Activated T-cell treated with anti-CD3 and anti-CD28 coated beads, Interleukin-2, amount 50 U/mL, for 72 hours (primary cell): ENCODE measurements around the gene NOL4. TPM values are rescaled to one million over a fixed set of nuclear protein-coding genes. Genes with fewer than 3 reads are reported as not detected.

Experiments
- ATAC-seq, 2 donors: fragments of 150-1000 bp; cut with Tn5 transposase; replicated peaks in 1 of 2; 2 replicates each; pipeline ENCODE4 v1.10.0; 2021; ENCODE audit warnings: moderate library complexity in 2 of 2, mild to moderate bottlenecking in 1 of 2
- DNase-seq, 2 donors: peaks; one replicate each; pipeline ENCODE4 v3.0.0; 2021 to 2022; ENCODE audit warnings: mixed read lengths in 1 of 2
- H3K27ac Mint-ChIP-seq: one replicate; pipeline ENCODE4 v1.8.0; 2022; ENCODE audit warnings: mild to moderate bottlenecking, moderate library complexity, mixed read lengths
- H3K27me3 Mint-ChIP-seq: one replicate; pipeline ENCODE4 v1.8.0; 2022; ENCODE audit warnings: low read depth, mixed read lengths
- H3K36me3 Mint-ChIP-seq, 2 donors: one replicate each; pipeline ENCODE4 v1.8.0; 2022; ENCODE audit warnings: mixed read lengths in 2 of 2, mild to moderate bottlenecking in 1 of 2; ENCODE audit not compliant: insufficient read depth in 2 of 2
- H3K4me1 Mint-ChIP-seq: one replicate; pipeline ENCODE4 v1.8.0; 2022; ENCODE audit warnings: low read depth, mixed read lengths
- H3K4me3 Mint-ChIP-seq, 2 donors: one replicate each; pipeline ENCODE4 v1.8.0; 2022; ENCODE audit warnings: mild to moderate bottlenecking in 2 of 2, mixed read lengths in 2 of 2, moderate library complexity in 2 of 2
- H3K9me3 Mint-ChIP-seq, 2 donors: one replicate each; pipeline ENCODE4 v1.8.0; 2022; ENCODE audit warnings: mixed read lengths in 2 of 2
- total RNA-seq, 2 donors: library from RNA; stranded (reverse); gene quantifications; one replicate each; pipeline ENCODE4 v1.2.3, GENCODE V29; 2022

The NOL4 gene
- total RNA-seq, 2 donors from 2014 or later, result not detected

DNA sequence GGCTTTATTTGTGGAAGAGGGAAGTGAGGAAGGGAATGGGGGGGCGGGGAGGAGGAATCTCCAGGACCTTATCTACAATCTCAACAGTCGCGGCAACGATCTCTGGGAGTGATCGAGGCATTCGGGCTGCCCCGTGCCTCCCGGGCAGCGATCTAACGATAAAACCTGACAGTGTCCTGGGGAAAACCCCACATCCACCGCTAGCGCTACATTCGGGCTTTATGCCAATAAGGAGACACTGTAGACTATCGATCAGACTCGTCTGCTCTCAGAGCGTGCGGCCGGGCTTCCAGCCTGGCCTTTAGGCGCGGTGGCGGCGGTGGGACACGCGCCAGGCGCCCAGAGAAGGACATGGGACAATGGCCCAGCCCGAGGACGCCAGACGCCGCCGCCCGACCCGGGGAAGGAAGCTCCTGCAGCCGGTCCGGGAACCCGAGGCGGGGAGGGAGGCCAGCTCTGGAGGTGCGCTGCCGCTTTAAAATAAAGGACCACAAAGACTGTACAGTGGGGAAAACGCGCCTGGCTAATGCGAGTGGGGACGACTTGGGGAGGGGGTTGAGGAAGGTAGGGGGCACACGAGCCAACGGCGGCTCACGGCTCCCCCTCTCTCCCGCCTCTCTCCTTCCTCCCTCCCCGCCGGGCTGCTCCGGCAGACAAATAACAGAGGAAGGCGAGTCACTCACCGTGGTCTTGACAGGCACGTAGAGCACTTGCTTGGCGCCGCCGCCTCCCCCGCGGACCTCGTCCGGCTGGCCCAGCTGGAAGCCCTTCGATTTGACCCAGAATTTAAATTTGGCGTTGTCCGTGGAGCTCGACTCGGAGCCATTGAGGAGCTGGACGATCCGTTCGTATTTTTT is 2.2 kb downstream of the NOL4 start:
- peak overlapping the region in 1 of 2 donors; percentile 31 for H3K4me3 Mint-ChIP-seq

DNA sequence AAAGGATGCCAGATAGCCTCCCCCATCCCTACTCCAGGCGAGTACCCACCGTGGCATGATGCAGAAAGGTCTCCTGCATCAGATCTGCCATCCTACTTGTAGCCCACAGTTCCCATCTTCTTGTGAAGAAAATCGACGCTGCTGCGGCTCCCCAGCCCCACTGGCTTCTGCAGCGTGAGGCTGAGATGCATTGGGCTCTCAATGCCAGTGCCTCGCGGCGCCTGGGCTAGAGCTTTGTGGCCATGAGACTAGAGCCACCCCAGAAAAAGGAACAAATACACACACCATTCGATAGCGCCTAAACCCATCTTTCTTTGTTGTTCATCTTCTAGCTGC is 2.8 kb downstream of the NOL4 start:
- peaks cover 0 to 9% of the 10 kb centered on the region in 2 donors for H3K36me3 Mint-ChIP-seq
- H3K4me1 Mint-ChIP-seq, result peaks cover 4% of the 10 kb centered on the region
- H3K4me3 Mint-ChIP-seq, result peak overlapping the region in 1 of 2 donors; percentile 31
- H3K27me3 Mint-ChIP-seq, result peaks cover 29% of the 10 kb centered on the region
- H3K27ac Mint-ChIP-seq, result no peak overlapping the region
- DNase-seq (no peak), ATAC-seq (no peak)
- H3K9me3 Mint-ChIP-seq, result peaks cover 0 to 1% of the 10 kb centered on the region in 2 donors

More for the DNA sequence above, 2.2 kb downstream of the NOL4 start:
- DNase-seq, result no peak
- Mint-ChIP-seq H3K4me1 (peaks cover 4% of the 10 kb centered on the region), H3K27me3 (peaks cover 29% of the 10 kb centered on the region), H3K27ac (no peak overlapping the region), H3K36me3 (peaks cover 0 to 9% of the 10 kb centered on the region in 2 donors), H3K9me3 (peaks cover 0 to 1% of the 10 kb centered on the region in 2 donors)
- ATAC-seq, result no peak

DNA sequence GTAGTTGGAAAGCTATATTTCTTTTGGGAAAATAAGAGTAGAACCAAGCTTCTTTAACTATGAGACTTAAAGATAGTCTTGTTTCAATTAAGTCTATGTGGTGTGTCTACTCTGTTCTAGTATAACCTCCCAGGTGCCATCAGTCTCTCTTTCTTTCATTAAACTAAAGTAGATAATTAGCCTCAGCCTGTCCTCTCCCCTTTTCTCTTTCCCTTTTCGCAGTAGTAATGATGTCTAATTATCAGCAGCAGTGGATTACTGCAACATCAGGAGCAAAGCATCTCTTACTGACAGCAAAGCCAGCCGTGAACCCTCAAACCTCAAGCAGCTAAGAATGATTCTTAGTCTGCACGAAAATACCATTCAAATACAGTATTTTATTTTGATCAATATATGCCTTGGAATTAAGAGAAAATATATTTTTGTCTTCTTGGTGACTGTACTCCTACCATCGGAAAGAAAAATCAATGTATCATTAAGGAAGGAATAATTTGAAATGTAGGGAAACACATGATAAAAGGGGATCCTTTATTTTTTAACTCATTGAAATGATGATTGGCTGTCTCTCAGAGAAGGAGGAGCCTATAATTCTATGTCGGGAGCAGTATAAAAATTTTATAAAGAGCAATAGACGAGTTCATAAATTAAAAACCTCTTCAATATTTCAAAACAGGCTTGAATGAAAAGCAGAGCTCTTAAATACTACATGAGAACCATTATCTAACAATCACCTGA is 4.5 kb downstream of the NOL4 start:
- H3K4me1 Mint-ChIP-seq, result peaks cover 4% of the 10 kb centered on the region

DNA sequence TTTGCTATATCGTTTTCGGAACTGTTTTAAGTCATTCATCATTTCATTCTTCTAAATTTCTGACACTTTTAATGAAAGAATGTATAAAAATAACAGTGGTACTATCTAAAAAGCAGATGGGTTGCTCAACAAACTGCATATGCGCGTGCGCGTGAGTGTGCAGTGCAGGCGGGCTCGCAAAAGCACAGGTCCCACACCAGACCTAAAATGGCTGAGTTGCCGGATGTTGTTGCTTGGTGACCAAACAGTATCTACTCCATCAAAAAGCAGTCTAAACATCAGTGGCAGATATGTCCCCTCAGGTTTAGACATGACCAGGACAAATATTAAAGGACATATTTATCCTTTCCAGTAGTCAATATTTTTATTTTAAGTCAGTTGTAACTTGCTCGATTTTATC is 5.1 kb downstream of the NOL4 start:
- H3K4me1 Mint-ChIP-seq, result peaks cover 4% of the 10 kb centered on the region
- no peak for DNase-seq
- peaks cover 0 to 1% of the 10 kb centered on the region in 2 donors for H3K9me3 Mint-ChIP-seq
- ATAC-seq, result no peak
- peaks cover 22% of the 10 kb centered on the region for H3K27me3 Mint-ChIP-seq
- no peak overlapping the region for H3K27ac Mint-ChIP-seq
- H3K4me3 Mint-ChIP-seq, result no peak overlapping the region
- H3K36me3 Mint-ChIP-seq, result peaks cover 0 to 7% of the 10 kb centered on the region in 2 donors

More for the DNA sequence above, 4.5 kb downstream of the NOL4 start:
- ATAC-seq, result no peak
- peaks cover 22% of the 10 kb centered on the region for H3K27me3 Mint-ChIP-seq
- no peak for DNase-seq
- H3K36me3 Mint-ChIP-seq, result peaks cover 0 to 8% of the 10 kb centered on the region in 2 donors
- H3K27ac Mint-ChIP-seq, result no peak overlapping the region
- peaks cover 0 to 1% of the 10 kb centered on the region in 2 donors for H3K9me3 Mint-ChIP-seq
- no peak overlapping the region for H3K4me3 Mint-ChIP-seq

DNA sequence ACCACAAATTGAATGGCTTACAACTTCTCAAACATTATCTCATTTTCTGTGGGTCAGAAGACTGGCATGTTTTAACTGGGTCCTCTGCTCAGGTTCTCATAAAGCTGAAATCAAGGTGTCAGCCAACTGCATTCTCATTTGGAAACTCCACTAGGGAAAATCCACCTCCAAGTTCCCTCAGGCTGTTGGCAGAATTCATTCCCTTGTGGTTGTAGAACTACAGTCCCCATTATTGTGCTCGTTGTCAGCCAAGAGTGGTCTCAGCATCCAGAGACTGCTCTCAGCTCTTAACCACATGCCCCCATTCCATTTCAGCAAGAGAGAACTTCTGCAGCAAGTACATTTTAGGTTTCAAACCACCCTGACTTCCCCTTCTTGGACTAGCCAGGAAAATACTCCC is 12.2 kb downstream of the NOL4 start:
- Mint-ChIP-seq H3K27ac (no peak overlapping the region), H3K4me3 (no peak overlapping the region), H3K27me3 (no peaks in the 10 kb centered on the region), H3K4me1 (no peaks in the 10 kb centered on the region), H3K36me3 (no peaks in the 10 kb centered on the region), H3K9me3 (no peaks in the 10 kb centered on the region)
- ATAC-seq (no peak), DNase-seq (no peak)

DNA sequence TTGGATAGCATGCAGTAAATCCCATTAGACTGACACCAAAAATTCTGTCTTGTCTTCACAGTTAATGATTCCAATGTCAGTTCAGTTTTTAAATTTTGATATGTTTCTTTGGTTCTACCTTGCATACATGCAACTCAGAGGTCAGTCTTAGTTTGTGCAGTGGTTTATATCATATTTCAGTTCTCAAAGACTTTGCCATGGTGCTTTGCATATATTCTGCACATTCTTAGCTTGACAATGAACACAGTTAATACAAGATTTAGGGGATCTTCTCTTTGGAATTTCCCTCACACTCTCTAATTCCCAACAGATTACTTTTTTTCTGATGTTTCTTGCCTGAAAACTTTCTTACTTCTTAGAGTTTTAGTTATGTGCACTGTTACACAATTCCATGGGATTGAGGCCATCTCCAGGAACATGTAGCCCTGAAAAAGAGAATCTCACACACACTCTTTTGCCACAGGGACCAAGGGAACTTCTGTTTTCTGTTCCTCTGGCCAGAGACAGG is 17.3 kb downstream of the NOL4 start:
- DNase-seq, result no peak
- Mint-ChIP-seq H3K27me3 (no peaks in the 10 kb centered on the region), H3K36me3 (no peaks in the 10 kb centered on the region), H3K4me1 (no peaks in the 10 kb centered on the region), H3K27ac (no peak overlapping the region), H3K9me3 (peaks cover 1 to 2% of the 10 kb centered on the region in 2 donors), H3K4me3 (no peak overlapping the region)
- no peak for ATAC-seq

DNA sequence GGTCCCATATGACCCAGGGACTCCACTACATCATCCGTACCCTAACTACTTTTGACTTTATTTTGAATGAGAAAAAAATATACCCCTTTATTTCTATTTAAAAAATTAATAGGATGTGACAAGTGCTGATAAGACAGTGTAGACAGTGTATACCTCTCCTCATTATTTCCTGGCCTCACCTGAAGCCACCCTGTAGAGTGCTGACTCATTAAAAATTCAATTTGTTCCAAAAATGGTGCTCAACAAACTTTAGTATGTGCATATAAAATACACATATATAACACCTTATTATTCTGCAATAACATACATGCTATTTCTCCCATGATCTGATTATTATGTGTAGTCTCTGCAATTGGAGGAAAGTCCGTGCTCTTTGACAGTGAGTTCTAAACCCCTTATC is 20.8 kb downstream of the NOL4 start:
- Mint-ChIP-seq H3K27me3 (no peaks in the 10 kb centered on the region), H3K27ac (no peak overlapping the region), H3K4me3 (no peak overlapping the region), H3K9me3 (peaks cover 1 to 2% of the 10 kb centered on the region in 2 donors), H3K36me3 (no peaks in the 10 kb centered on the region), H3K4me1 (no peaks in the 10 kb centered on the region)
- DNase-seq (no peak), ATAC-seq (no peak)

DNA sequence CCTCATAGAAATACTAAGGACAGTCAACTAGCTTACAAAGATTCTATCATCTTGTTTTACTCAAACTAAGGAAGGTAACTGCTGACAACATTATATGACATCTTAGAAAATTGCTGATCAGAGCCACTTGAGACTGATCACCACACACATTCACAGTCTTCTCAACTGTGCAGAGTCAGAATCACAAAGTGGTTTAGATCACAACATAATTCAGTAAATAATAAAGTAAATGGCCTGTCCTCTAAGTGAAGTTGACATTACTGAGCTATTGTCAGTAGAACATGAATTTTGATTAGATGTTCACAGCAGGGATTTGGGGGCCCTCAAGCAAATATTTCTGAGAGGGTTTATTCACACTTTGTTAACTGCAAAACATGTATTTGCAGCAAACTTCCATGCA is 28.5 kb downstream of the NOL4 start:
- ATAC-seq, result no peak
- H3K4me1 Mint-ChIP-seq, result no peaks in the 10 kb centered on the region
- peaks cover 0 to 2% of the 10 kb centered on the region in 2 donors for H3K36me3 Mint-ChIP-seq

DNA sequence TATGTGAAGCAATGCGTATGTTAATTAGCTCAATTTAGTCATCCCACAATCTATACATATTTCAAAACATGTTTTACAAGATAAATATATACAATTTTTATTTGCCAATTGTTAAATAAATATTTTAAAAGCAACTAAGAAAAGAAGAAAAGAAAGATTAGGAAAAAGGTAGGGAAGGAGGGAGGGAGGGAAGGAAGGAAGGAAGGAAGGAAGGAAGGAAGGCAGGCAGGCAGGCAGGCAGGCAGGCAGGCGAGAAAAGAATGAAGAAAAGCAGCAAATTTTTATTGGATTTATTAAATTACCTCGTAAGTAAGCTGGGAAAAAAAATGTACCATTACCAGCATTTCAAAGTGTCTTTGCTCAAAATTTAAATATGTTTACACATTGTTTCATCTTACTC is 30.5 kb downstream of the NOL4 start:
- no peak for ATAC-seq
- no peaks in the 10 kb centered on the region for H3K4me1 Mint-ChIP-seq
- no peak overlapping the region for H3K4me3 Mint-ChIP-seq
- no peak overlapping the region for H3K27ac Mint-ChIP-seq
- peaks cover 0 to 2% of the 10 kb centered on the region in 2 donors for H3K36me3 Mint-ChIP-seq
- DNase-seq, result no peak
- H3K9me3 Mint-ChIP-seq, result peaks cover 2% of the 10 kb centered on the region in 2 donors
- H3K27me3 Mint-ChIP-seq, result no peaks in the 10 kb centered on the region

More for the DNA sequence above, 28.5 kb downstream of the NOL4 start:
- peaks cover 2% of the 10 kb centered on the region in 2 donors for H3K9me3 Mint-ChIP-seq
- H3K27me3 Mint-ChIP-seq, result no peaks in the 10 kb centered on the region
- DNase-seq, result no peak
- no peak overlapping the region for H3K27ac Mint-ChIP-seq
- H3K4me3 Mint-ChIP-seq, result no peak overlapping the region

DNA sequence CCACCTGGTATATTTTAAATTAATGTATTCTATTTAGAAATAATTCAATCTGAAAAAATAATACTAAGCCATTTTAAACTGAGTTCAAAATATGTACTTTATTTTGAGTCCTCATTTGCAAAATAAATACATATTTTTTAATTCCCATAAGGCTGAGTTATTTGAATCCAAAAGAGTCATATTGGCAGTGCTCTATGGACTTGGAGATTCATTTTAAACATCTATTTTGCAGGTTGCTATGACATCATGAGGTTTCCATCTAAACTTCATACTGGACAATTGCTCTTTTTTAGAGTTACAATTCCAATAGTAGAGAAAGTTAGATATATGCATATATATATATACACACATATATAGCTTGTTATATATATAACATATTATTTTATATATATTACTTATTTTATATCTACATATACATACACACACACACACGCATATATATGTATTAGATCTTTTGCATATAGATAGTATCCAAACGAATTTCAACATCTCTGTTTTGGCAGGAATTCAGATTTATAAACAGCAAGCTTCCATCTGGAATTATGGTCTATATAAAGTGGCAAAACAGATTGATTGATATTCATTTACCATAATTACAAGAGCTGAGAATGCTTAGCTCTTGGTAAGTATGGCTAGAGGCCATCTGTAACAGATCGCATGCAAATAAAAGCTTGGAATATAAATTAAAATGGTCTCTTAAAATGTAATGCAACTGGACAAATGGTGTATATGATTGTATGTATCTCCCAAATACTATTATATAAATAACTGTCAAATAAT is 34.9 kb downstream of the NOL4 start:
- peaks cover 0 to 2% of the 10 kb centered on the region in 2 donors for H3K36me3 Mint-ChIP-seq
- no peaks in the 10 kb centered on the region for H3K27me3 Mint-ChIP-seq
- H3K4me3 Mint-ChIP-seq, result no peak overlapping the region
- DNase-seq (no peak), ATAC-seq (no peak)
- H3K9me3 Mint-ChIP-seq, result peaks cover 5% of the 10 kb centered on the region in 2 donors
- H3K27ac Mint-ChIP-seq, result no peak overlapping the region
- H3K4me1 Mint-ChIP-seq, result no peaks in the 10 kb centered on the region
